GM18499 (cell line): ENCODE measurements around the gene ZNF236.

Source experiments
- ATAC-seq: cut with Tn5 transposase; IDR thresholded peaks from one replicate; pipeline ENCODE4 v1.9.1; 2021; ENCODE audit warnings: moderate number of reproducible peaks; ENCODE audit not compliant: insufficient read depth, unreplicated experiment

The ZNF236 gene

GRCh38 chr18:76819411-76820136 lies 2.8 kb upstream of the ZNF236 start:
- no peak for ATAC-seq

GRCh38 chr18:76821356-76821874 lies 942 bp upstream of the ZNF236 start:
- ATAC-seq = no peak

GRCh38 chr18:76821875-76822505 lies 367 bp upstream of the ZNF236 start:
- ATAC-seq = no peak

GRCh38 chr18:76823161-76823538 lies 793 bp downstream of the ZNF236 start:
- ATAC-seq = no peak

GRCh38 chr18:76823587-76824011 lies 1.2 kb downstream of the ZNF236 start:
- no peak for ATAC-seq

- ATAC-seq = no peak
Measured at GRCh38 chr18:76824145-76824676, 1.9 kb downstream of the ZNF236 start.

GRCh38 chr18:76824754-76825153 lies 2.4 kb downstream of the ZNF236 start:
- ATAC-seq = no peak

- no peak for ATAC-seq
Measured at GRCh38 chr18:76827205-76828200, 5.1 kb downstream of the ZNF236 start.

GRCh38 chr18:76834379-76834778 lies 12.0 kb downstream of the ZNF236 start:
- no peak for ATAC-seq

GRCh38 chr18:76835380-76835779 lies 13.0 kb downstream of the ZNF236 start:
- ATAC-seq = no peak

- no peak for ATAC-seq
Measured at GRCh38 chr18:76837071-76837470, 14.7 kb downstream of the ZNF236 start.

GRCh38 chr18:76838182-76838581 lies 15.8 kb downstream of the ZNF236 start:
- no peak for ATAC-seq

GRCh38 chr18:76839086-76839794 lies 16.9 kb downstream of the ZNF236 start:
- no peak for ATAC-seq

- no peak for ATAC-seq
Measured at GRCh38 chr18:76842837-76843530, 20.6 kb downstream of the ZNF236 start.

GRCh38 chr18:76844144-76844543 lies 21.8 kb downstream of the ZNF236 start:
- ATAC-seq = no peak

- ATAC-seq = no peak
Measured at GRCh38 chr18:76844742-76845477, 22.6 kb downstream of the ZNF236 start.

- ATAC-seq = no peak
Measured at GRCh38 chr18:76846217-76846616, 23.9 kb downstream of the ZNF236 start.

- no peak for ATAC-seq
Measured at GRCh38 chr18:76847916-76848315, 25.6 kb downstream of the ZNF236 start.
